ENCODE results near the gene RASD2.

RASD2 gene

DNA sequence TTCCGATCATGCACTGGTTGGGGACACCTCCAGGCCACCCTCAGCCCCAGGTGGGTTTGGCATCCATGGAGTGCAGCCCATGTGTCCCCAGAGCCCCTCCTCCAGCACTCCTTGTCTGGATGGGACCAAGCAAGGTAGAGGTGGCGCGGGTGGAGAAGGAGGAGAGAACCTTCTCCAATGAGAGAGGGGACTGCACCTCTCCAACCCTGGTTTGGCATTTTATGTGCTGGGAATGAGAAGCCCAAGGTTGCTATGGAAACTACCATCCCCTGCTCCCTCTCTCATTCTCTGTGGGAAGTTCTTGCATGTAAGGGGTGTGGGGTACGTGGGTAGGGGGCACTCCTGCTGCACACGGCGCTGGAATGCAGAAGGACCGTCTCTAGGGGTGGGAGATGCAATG is 21.8 kb upstream of the RASD2 start:
- ATAC-seq (no peak), DNase-seq (no peak)

DNA sequence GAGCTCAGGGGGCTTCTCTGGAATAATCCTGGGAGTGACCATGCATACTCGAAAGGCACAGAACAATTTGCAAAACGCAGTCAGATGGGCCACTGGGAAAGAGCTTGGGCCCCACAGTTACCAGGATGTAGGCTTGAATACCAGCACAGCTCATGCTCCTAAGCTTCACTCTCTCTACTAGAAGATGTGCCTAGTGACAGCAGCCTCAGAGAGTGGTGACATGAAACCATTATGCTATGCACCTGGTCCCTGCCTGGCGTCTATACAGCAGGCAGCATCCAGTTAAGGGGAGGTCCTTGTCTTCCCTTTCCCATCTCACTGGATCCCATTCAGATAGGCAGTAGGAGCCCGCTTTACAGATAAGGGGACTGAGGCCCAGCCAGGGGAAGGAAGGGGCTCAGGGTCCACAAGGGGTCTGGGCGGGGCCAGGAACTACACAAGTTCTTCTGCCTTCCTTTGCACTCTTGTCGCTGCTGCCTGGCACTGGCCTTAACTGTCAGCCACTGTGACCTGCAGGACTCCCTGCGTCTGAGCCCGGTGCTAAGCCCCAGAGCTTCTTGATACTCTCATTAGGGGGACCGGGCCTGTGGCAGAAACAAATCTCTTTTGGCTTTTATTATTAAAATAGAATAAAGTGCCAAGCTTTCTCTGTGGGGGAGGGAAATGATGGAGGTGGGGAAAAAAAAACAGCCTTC is 21.2 kb upstream of the RASD2 start:
- no peak for DNase-seq
- no peak for ATAC-seq

DNA sequence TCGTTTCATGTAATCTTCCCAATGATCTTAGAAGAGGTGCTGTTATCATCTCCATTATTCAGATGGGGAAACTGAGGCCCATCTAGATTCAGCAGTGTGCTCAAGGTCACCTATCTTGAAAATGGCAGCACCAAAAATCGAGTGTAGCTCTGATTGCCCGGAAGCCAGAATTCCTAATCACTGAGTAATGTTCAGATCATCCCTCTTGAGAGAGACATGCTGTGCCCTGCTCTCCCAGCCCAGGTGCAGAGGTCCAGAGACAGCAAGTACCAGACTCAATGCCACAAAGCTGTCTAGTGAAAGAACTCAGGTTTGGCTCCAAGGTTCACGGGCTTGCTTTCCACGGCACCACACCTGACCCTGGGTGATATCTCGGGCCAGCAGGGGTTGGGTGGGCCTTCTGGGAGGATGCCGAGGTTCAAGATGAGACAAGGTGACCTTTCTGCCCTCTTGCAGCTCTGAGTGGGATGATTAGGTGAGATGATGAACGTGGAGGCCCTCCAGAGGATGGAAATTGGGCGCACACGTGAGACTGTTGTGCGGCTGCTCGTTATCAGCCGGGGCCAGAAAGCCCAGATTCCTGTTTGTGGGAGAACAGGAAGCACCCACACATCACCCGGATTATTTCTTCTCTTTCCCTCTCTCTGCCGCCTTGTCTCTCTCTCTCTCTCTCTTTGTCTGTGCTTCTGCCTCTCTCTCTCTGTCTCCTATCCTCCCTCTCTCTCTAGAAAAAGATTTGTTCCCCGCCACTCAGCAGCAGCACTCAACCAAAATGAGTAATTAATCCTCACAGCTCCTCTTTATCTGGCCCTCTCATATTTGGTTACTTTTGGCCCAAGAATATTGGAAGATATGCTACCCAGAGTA is 19.0 kb upstream of the RASD2 start:
- DNase-seq (no peak), ATAC-seq (no peak)

DNA sequence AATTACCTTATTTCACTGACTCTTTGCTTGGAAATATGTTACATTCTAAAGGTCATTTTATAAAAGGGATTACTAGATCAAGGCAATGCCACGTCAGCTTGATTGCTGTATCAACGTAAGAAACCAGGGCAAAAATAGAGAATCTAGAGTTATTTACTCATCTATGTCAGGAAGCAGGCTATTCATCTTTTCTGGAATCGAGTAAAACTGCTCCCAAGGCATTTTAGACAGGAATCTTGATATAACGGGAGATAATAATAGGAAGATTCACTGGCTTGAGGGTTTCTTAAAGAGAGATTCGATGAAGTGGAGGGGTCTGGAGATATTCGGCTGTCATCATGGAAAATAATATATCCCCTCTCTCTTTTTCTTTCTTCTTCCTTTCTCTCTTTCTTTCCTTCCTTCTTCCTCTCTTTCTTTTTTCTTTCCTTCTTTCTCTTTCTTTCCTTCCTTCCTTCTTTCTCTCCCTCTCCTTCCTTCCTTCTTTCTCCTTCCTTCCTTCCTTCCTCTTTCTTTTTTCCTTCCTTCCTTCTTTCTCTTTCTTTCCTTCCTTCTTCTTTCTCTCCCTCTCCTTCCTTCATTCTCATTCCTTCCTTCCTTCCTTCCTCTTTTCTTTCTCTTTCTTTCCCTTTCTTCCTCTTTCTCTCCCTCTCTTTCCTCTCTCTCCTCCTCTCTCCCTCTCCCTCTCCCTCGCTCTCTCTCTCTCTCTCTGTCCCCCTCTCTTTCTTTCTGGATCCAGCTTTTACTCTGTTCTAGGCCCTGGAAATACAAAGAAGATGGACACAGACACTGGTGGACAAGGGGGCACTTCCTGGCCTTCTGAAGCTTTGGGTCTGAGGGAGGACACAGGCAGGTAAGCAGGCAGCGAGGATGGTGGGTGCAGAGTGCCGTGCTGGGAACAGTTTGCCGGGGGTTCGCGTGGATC is 18.1 kb upstream of the RASD2 start:
- no peak for DNase-seq
- no peak for ATAC-seq

- ATAC-seq (no peak), DNase-seq (no peak)
Observed at GRCh38 chr22:35523167-35523947, 17.3 kb upstream of the RASD2 start.

DNA sequence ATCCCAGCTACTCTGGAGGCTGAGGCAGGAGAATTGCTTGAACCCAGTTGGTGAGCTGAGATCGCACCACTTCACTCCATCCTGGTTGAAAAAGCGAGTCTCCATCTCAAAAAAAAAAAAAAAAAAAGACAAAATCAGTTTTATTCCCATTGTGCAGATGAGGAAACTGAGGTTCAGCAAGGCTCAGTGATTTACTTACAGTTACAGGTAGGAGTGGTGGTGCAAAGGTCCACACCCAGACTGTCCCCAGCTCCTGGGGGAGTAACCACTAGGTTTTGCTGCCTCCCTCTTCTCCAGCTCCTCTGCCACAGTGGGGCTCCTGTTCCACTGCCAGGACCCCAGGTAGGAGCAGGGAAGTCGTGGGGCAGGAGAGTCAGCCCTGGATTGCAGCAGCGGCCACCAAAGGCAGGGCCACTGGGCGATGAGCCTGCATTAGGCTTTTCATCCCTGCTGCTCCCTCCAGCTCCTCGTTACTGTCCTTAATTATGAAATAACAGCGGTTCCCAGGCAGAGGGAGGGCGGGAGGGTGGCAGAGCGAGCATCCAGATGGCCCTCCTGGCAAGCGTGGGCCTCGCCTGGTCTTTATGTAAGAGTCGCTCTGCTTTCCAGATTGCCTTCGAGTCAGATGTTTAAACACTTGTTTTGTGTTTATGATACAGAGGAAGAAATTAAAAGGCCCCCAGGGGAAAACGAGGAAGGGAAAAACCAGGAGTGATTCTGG is 15.5 kb upstream of the RASD2 start:
- ATAC-seq (no peak), DNase-seq (no peak)

DNA sequence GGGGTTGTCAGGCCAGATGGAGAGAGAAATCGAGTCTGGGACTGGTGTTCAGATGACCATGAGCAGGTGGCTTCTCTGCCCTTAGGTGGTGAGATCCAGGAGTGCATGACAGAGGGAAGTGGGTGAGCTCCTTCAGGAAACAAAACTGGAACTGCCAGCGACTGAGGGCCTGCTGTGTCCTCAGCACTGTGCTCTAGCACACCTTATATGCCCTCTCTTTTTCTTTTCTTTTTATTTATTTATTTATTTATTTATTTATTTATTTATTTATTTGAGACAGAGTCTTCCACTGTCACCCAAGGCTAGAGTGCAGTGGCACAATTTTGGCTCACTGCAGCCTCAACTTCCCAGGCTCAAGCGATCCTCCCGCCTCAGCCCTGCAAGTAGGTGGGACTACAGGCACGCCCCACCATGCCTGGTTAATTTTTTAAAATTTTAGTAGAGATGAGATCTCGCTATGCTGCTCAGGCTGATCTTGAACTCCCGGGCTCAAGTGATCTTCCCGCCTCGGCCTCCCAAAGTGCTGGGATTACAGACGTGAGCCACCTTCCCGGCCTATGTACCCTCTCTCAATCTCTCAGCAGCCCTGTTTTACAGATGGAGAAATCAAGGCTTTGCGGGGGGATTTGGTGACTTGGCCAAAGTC is 14.8 kb upstream of the RASD2 start:
- no peak for DNase-seq
- no peak for ATAC-seq

GRCh38 chr22:35526333-35526979 is 14.2 kb upstream of the RASD2 start:
- ATAC-seq (no peak), DNase-seq (no peak)

DNA sequence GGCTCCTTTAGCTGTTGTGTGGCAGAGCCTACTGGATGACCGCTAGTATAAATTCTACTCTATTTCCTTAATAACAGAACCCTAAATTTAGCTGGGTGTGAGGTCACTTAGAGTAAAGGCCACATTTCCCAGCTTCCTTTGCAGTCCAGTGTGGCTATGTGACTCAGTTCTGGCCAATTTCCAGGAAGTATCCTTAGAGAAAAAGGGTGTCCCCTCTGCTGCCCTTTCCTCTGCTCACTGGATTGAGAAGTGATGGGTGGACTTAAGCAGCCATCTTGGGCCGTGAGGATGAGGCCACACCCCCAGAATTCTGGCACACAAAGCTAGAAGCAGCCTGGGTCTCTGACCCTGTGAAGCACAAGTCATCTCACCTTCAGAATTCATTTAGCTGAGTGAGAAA is 11.7 kb upstream of the RASD2 start:
- ATAC-seq, result no peak
- no peak for DNase-seq

GRCh38 chr22:35530700-35531099 is 9.9 kb upstream of the RASD2 start:
- DNase-seq (no peak), ATAC-seq (no peak)

DNA sequence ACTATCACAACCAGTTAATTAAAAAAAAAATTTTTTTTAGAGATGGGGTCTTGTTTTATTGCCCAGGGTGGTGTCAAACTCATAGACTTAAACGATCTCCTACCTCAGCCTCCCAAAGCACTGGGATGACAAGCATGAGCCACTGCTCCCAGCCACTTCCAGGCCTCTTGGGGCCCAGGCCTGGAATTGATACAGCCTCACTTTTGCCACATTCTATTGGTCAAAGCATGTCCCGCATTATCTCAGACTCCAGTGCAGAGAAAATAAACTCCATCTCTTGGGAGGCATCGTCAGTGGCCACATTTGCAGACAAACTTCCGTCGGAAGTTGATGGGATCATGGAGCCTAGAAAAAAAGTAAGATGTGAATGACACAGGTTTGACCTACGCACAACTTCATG is 9.4 kb upstream of the RASD2 start:
- no peak for ATAC-seq

GRCh38 chr22:35531676-35532075 is 9.0 kb upstream of the RASD2 start:
- DNase-seq (no peak), ATAC-seq (no peak)

More for the DNA sequence above, 9.4 kb upstream of the RASD2 start:
- DNase-seq, result no peak

DNA sequence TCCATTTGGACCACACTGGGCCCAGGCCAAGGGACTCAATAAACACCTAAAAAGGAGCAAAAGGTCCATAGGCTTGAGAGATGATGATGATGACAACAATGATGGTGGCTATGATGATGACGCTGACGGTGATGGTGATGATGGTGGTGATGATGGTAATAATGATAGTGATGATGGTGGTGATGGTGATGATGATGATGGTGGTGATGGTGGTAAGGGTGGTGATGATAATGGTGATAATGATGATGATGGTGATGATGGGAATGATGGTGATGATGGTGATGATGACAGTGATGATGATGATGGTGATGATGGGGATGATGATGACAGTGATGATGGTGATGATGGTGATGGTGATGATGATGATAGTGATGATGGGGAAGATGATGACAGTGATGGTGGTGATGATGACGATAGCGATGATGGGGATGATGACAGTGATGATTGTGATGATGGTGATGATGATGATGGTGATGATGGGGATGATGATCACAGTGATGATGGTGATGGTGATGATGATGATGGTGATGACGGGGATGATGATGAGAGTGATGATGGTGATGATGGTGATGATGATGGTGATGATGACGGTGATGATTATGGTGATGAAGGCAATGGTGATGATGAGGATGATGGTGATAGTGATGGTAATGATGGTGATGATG is 7.1 kb upstream of the RASD2 start:
- no peak for ATAC-seq
- DNase-seq, result no peak

DNA sequence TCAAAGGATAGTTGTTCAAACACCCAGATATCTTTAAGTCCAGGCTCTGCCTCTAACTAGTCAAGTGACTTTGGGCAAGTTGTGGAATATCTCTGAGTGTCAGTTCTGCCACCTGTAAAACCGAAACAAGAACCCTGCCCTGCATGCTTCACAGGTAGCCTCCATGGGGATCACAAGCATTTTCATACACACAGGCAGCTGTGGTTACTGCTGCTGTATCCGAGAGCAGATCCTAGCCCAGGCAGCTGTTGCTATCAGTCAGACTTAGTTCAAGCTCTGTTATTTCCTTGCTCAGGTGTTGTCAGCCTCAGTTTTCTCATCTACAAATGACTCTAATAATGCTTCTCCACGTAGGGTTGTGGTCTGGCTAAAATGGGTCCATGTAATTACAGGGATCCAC is 6.5 kb upstream of the RASD2 start:
- DNase-seq (no peak), ATAC-seq (no peak)

DNA sequence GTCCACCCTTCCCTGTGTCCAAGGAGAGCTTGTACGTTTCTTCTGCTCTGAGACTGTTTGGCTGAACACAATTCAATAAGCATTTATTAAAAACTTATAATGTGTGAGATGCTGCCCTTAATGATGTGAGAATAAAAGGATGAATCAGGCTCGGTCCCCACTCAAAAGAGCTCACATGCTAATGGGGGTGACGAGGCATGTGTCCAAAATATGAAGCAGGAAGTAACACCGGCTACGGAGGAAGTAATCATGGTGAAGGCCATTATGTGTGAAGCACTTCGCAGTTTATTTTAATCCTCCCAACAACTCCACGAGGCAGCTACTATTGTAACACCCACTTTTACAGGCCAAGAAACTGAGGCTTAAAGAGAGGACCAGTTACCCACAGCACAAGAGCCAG is 3.4 kb upstream of the RASD2 start:
- DNase-seq (no peak), ATAC-seq (no peak)

DNA sequence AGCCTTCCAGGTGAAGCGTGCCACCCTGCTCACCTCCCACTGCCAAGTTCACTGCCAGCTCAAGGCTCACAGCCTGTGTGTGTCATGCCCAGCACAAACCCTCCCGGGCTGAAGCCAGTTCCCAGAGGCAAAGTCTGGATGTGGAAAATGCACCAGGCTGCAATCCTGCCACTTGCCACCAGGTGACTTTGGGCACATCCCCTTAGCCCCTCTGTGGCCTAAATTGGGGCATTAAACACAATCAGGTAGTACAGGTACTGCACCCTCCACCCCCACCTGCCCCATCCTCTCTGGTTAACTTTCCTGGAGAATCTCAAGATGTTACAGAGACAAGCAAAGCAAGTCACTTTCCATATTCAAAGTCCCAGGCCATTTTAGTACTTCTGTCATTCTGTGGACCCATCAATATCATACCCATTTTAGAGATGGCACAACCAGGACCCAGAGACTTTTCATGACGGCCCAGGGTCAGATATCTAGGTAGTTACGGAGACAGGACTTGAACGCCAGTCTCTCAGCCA is 1.8 kb upstream of the RASD2 start:
- ATAC-seq (no peak), DNase-seq (peak; percentile 58)

- DNase-seq (no peak), ATAC-seq (no peak)
Observed at GRCh38 chr22:35539487-35539886, 1.1 kb upstream of the RASD2 start.

DNA sequence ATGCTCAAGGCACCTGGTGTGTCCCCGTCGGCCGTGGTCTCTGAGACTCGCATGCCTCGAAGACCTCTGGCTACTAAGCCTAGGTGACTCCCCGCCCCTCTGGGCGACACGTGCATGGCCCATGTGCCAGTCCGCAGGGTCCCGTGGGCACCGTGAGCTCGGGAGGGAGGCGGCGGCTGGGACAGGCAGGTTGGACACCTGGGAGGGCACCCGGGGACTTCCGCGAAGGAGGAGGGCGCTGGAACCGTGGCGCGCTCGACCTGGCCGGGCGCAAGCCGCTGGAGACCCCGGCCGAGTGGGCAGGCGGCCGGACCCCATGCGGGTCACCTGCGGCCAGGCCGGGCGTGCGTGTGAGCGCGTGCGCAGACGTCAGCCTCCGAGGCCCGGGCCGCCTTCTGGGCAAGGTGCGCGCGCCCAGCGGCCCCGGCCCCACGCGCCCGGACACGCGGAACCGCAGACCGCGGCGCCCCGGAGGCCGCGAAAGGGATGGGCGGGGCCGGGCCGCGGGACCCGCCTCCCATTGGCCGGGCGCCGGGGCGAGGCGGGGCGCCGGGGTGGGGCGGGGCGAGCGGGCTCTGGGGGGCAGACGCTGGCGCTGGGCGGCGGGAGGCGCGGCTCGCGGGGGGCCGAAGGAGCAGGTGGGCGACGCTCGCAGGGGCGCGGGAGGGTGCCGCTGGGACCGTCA is 579 bp upstream of the RASD2 start:
- peak; percentile 87 for ATAC-seq
- peak; percentile 83 for DNase-seq
